Lower leg skin (tissue), 3 donors: ENCODE results near the gene REV3L.

Source experiments
- POLR2A ChIP-seq, 2 donors: fragments of 450-650 bp; IDR thresholded peaks; one replicate each; pipeline ENCODE4 v1.6.1; 2016 to 2017; ENCODE audit warnings: antibody characterized with exemption in 2 of 2, mild to moderate bottlenecking in 1 of 2, moderate library complexity in 1 of 2
- TF ChIP-seq, protein P1 (sequence below), 3 donors: fragments of 450-650 bp; IDR thresholded peaks; one replicate each; pipeline ENCODE4 v1.5.1; 2016; ENCODE audit warnings: antibody characterized with exemption in 3 of 3, mild to moderate bottlenecking in 3 of 3, moderate library complexity in 2 of 3

DNA sequence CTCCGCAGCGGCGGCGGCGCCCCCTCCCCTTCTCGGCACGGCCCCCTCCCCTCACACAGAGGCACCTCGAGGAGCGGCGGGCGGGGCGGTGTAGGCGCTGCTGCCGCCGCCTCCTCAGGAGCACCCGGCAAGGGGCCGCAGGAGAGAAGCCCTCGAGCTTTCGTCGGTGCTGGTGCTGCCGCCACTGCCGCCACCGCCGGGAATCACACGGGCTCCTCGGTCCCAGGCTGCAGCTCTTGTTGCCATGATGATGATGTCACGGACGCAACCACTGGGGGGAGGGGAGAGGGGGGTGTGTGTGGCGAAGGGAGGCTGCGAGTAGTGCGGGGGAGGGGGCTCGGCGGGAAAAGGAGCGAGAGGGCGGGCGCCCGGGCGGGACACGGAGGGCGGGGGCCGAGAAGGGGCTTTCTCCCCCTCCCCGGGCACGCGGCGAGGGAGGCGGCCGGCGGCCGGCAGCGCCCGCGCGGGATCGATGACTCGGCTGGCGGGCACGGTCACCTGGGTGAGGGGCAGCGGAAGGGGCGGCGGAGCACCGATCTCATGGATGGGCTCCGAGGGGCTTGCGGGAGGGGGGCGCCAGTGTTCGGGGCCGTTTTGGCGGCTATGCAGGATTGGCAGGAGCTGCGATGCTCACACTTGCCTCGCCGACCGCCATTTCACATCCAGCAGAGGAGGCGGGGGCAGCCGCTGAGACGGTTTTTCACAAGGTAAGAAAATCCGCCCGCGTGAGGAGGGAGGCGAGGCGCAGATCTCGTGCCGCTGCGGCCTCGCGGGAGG is at the start of gene REV3L:
- TF ChIP-seq, protein P1, sequence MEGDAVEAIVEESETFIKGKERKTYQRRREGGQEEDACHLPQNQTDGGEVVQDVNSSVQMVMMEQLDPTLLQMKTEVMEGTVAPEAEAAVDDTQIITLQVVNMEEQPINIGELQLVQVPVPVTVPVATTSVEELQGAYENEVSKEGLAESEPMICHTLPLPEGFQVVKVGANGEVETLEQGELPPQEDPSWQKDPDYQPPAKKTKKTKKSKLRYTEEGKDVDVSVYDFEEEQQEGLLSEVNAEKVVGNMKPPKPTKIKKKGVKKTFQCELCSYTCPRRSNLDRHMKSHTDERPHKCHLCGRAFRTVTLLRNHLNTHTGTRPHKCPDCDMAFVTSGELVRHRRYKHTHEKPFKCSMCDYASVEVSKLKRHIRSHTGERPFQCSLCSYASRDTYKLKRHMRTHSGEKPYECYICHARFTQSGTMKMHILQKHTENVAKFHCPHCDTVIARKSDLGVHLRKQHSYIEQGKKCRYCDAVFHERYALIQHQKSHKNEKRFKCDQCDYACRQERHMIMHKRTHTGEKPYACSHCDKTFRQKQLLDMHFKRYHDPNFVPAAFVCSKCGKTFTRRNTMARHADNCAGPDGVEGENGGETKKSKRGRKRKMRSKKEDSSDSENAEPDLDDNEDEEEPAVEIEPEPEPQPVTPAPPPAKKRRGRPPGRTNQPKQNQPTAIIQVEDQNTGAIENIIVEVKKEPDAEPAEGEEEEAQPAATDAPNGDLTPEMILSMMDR (IDR thresholded peaks at IDR 0.05): no peak
- TF ChIP-seq POLR2A (IDR thresholded peaks at IDR 0.05): no peak
